GM19240 (cell line): Measurements from ENCODE around the gene DAPK1.

Source experiments
- DNase-seq: peaks from one replicate; pipeline ENCODE4 v3.0.0; 2011; ENCODE audit warnings: low spot score; ENCODE audit not compliant: insufficient read length

Gene DAPK1

DNA sequence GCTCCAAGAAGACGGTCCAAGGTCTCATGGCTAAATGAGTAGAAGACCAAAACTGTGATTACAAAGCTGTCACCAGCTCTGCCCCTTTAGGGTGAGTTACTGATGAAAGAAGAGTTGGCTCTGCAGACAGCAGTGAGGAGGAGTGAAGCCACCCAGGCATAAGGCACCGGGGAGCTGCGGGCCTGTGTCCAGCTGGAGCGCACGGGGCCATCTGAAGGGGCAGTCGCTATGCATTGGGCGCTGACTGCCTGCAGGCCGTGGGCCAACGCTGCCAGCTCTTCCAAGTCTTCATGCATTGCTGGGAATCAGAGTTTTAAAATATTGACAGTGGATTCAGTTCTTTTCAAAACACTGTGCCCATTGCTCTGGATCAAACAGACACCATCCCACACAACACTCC lies 70.3 kb downstream of the DAPK1 start:
- DNase-seq, result no peak

- DNase-seq, result no peak
Measured at GRCh38 chr9:87568401-87568800, 70.7 kb downstream of the DAPK1 start.

DNA sequence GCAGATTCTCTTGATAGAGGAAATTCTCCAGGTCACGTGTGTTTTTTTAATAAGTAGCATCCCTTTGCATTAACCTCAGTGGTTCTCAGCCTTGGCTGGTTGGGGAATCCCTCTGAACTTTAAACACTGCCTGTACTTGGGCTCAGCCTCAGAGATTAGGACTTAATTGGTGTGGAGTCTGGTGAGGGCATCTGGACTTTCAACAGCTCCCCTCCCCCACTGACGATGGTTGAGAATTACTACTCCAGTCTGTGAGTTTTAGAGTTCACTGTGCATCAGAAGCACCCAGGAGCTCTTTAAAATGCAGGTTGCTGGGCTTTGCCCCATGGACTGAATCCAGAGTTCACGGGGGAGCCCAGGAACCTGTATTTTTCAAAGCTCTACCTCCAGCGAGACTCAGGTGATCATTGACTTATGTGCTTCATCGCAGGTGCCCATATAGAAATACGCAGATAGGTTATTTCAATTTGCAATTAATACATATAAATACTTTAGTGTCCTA lies 71.4 kb downstream of the DAPK1 start:
- no peak for DNase-seq

- no peak for DNase-seq
Measured at GRCh38 chr9:87569518-87569917, 71.9 kb downstream of the DAPK1 start.

GRCh38 chr9:87570000-87570908 lies 72.6 kb downstream of the DAPK1 start:
- no peak for DNase-seq

DNA sequence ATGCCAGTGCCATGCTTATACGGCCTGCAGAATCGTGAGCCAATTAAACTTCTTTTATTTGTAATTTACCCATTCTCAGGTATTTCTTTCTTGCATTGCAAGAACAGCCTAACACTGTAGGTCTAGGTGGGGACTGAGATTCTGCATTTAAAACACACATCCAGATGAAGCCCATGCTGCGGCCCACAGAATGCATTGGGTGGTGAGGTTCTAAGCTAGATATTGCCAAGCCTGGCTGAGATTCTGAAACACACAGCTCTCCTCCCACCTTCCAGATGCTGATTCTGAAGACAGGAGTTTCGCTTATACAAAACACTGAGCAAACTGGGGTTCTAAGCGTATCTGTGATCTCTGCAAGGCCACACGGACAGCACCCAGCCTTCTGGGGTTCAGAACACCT lies 75.1 kb downstream of the DAPK1 start:
- DNase-seq, result no peak

GRCh38 chr9:87573841-87574342 lies 76.2 kb downstream of the DAPK1 start:
- DNase-seq, result no peak

DNA sequence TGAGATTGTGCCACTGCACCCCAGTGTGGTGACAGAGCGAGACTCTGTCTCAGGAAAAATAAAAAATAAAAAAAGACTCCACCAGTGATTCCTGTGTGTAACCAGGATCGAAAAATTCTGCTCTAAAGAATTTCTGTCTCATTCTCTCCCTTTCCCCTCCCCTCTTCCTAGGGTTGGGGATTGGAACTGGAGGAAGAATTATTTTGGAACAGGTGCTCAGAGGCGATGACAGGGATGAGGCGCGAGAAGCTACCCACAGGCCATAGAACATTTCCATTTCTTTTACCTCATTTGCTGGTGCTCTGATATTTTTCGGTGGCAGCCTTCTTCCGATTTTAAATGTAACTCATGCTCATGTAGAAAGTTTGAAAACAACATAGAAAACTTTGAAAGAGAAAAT lies 80.1 kb downstream of the DAPK1 start:
- DNase-seq, result no peak

- DNase-seq, result no peak
Measured at GRCh38 chr9:87578625-87579024, 81.0 kb downstream of the DAPK1 start.

DNA sequence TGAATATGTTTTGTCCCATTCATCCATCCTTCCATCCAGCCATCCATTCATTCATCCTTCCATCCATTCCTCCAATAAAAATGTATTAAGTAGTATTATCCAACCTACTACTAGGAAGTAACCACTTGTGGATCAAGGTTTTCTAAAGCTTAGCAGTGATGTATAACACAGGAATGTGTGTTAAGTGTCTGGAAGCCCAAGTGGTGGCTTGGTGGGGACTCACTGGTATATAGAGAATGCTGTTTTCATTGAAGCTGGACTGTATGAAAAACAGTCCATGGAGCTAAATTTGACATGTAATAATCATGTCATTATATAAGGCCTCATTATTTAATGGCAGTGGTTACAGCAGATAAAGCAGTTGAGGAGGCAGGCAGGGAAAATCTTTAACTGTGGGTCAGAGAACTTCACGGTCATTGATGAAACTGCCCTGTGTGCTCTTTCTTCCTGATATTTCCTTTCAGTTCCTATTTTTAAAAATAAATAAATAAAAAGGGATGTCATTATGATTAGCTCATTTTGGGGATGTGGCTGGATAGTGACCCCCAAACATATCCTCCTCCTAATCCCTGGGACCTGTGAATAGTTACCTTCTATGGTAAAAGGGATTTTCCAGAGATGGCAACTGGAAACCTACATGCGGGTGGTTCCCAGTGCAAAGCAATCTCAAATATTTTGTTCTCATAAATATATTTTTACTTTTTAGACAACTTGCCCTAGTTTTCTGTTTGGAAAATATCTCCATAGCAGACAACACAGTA lies 82.3 kb downstream of the DAPK1 start:
- DNase-seq, result no peak

GRCh38 chr9:87580941-87581438 lies 83.3 kb downstream of the DAPK1 start:
- no peak for DNase-seq

DNA sequence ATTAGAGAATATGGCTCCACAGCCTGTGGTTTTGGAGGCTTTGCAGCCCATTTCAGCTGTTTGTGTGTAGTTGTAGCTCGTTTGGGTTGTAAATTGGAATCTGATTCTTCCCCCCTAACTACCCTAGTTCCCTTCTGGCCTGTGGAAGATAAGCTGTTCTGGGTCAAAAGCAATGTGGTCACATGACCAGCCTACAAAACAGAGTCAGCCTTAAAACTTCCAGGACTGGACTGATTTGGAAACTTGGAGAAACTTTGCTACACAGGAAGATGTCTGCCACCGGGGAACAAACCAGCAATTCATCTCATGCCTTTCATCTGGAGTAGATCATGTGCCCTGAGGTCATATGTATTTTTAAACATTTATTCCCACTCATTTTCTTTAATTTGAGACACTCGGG lies 83.8 kb downstream of the DAPK1 start:
- no peak for DNase-seq

- DNase-seq, result no peak
Measured at GRCh38 chr9:87581949-87582637, 84.4 kb downstream of the DAPK1 start.

DNA sequence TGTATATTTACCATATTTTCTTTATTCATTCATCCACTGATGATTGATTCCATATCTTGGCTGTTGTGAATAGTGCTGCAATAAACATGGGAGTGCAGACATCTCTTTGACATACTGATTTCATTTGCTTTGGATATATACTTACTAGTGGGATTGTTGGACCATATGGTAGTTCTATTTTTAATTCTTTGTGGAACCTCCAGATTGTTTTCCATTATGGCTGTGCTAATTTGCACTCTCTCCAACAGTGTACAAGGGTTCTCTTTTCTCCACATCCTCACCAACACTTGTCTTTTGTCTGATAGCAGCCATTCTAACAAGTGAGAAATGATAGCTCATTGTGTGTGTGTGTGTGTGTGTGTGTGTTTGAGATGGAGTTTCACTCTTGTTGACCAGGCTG lies 86.7 kb downstream of the DAPK1 start:
- no peak for DNase-seq

DNA sequence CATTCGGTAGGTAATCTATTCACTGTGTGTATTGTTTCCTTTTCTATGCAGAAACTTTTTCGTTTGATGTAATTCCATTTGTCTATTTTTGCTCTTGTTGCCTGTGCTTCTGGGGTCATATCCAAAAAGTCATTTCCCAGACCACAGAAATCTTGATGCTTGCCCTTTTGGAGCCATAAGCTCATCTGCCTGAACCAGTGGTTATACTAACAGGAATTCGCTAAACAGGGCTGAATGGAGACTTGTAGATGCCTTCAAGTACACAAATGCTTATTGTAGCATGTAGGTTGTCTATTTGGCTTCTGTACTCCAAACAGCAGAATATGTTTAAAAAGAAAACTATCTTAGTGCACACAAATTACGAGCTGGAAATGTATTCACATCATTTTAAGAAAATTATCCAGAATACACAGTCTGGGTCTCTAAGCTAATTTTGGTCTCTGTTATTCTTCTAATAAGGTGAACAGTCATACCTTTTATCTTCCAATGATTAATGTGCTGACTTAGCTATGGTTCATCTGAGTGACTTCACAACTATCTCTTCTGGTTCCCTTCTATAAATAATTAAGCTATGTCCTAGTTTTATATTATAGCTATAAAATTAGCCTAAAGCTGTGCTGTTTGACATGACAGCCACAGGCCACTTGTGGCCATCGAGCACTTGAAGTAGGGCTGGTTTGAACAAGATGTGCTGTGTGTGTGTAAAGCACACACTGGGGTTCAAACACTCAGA lies 87.6 kb downstream of the DAPK1 start:
- no peak for DNase-seq

DNA sequence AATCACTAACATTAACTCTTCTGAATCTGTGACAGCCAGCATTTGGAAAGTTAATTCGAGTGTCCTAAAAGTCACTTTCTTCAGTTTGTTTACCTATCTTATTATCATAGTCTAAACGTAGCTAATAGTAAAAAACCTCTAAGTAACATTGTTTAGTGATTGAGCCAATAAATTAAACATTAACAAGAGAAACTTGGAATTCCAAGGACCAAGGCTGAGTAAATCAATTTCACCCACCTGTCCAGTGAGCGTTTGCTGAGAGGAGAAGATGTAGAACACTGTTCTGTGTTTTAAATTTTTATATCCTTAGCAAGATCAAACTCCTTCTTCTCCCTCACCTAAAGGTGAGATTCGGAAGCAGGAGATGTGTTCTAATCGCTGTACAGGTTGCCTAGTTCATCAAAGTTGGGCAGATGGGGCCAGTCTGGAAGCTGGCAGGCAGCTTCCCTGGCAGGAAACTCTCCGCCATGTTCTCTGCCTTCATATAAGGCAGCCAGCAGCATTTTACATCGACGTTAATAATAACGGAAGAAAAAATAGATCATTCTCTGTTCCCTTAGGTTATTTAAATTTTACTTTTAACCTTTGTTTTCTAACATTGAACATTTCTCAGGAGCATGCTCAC lies 89.2 kb downstream of the DAPK1 start:
- no peak for DNase-seq

DNA sequence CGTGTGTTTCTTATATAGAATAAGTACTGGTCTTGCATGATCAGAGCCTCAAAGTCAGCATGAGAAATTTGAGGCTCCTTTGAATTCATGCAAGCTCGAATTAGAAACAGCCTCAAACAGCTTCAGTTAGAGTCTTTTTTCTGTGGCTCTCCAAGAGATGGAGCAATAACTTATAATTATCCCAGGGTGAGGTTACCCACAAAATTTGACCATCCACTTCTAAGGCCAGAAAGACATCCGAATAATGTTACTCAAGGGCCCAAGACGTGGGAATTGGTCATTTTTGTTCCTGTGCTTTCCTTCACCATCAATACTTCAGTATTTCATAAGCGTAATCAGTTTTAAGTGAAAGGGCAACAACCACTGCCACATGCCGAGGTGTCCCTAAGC lies 89.7 kb downstream of the DAPK1 start:
- no peak for DNase-seq

- DNase-seq, result no peak
Measured at GRCh38 chr9:87587864-87588263, 90.2 kb downstream of the DAPK1 start.

DNA sequence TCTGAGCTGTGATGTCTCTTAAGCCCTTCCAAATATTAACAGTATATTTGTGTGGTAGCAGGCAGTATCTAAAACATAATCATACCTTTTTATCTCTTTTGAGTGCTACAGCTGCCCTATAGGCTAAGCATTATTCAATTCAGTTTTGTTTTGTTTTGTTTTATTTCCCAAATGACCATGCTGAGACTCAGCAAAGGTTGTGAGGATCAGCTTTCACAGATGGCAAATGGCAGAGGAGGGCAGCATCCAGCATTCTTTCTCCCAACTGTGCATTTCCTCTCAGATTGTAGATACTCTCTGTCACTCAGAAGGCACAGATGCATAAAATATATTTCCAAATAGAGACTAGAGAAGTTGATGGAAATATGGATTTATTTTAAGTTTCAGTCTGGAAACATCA lies 90.7 kb downstream of the DAPK1 start:
- DNase-seq, result no peak

DNA sequence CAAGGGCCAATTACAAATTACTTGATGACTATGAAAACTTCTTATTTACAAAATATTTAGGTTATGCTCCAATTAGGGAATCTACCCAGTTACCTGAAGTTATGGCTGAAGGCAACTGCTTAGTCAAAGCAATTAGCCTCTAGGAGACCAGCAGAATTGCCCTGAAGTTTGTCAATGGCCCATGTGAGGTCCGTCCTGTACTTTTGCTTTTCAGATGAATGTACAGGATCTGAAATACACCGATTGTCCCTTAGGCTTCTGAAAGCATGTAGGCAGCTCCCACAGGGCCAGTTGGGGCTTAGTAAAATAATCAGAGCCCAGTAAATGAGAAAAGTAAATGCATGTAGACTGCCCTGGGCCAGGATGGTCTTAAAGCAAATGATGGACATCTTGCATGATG lies 93.3 kb downstream of the DAPK1 start:
- DNase-seq, result no peak
